GM18498 (cell line): Measurements from ENCODE around the gene BABAM1.
A peak's percentile ranks its signal among the peaks of the same experiment; 100 is the strongest.

ENCODE experiments used
- ATAC-seq: cut with Tn5 transposase; IDR thresholded peaks from one replicate; pipeline ENCODE4 v1.9.1; 2021; ENCODE audit warnings: mild to moderate bottlenecking, moderate library complexity; ENCODE audit not compliant: unreplicated experiment

The BABAM1 gene

DNA sequence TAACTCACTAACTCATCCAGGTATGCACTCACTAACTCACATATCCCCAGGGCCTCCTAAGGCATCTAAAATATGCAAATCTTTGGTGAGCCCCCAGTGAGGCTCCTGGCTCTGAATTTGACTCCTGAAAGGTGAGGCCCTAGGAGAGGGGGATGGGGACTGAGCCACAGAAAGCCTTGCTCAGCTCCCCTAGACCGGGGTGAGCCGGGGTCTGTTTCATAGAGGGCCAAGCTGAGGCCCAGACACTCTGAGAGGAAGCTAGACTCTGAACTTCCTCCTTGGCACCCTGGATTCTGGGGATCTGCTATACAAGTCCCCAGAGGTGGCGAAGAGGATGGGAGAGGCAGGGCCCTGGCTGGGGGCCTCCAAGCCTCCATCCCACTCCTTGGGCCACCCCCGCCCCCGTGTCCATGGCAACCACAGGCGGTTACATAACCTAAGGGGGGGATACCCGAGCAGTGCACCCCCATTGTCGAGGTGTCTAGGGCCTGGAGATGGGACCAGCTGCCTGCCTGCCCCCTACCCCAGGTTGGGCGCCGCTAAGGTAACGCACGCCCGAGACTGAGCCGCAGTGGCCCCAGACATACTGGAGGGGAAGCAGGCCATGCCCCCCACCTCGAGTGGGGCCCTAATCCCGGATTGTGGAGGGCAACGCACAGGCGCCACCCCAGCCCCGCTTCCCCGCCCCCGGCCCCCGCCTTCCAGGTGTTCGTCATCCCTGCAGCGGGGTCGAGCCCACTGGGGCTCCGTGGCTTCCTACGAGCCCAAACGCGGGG lies 35.3 kb downstream of the BABAM1 start:
- ATAC-seq = no peak

DNA sequence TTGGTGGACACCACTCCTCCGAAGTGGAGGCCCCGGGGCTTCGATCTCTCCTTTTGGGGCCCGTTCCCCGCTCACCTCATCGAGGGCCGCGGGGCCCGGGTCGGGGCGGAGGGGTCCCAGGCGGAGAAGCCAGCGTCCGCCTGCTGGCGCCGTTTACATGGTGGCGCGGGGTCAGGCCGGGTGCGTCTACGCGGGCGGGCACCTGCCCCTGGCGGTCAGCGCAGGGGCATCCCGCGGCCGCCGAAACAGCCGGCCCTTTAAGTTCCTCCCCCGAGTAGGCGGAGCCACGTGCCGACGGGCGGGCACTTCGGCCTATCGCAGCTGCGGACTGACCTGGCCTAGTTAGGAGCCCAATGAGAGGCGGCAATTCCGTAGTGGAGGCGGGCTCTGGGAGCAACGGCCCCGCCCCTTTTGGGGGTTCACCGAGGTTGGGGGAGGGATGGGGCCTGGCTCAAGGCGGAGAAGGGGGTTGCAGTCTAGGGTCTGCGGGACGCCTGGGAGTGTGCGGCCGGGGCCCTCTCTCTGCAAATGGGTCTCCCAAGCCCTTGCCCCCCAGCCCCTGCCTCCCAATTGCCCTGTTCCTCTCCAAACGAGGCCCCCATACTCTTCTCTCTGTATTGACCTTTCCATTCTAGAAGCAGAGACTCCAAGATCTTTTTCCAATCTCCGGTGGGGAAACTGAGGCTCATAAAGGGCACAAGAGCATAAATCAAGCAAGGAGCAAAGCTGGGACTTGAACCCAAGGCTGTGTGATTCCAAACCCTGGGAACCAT lies 36.1 kb downstream of the BABAM1 start, which contains the start of gene ABHD8:
TSS of gene ABHD8 (minus strand) at position 259 of the 773 bp plus-strand sequence. CDS start 1,809 bp downstream, outside the sequence.
- ATAC-seq = peak; percentile 65

- no peak for ATAC-seq
These were observed 36.7 kb downstream of the BABAM1 start for GRCh38 chr19:17303940-17304267.

DNA sequence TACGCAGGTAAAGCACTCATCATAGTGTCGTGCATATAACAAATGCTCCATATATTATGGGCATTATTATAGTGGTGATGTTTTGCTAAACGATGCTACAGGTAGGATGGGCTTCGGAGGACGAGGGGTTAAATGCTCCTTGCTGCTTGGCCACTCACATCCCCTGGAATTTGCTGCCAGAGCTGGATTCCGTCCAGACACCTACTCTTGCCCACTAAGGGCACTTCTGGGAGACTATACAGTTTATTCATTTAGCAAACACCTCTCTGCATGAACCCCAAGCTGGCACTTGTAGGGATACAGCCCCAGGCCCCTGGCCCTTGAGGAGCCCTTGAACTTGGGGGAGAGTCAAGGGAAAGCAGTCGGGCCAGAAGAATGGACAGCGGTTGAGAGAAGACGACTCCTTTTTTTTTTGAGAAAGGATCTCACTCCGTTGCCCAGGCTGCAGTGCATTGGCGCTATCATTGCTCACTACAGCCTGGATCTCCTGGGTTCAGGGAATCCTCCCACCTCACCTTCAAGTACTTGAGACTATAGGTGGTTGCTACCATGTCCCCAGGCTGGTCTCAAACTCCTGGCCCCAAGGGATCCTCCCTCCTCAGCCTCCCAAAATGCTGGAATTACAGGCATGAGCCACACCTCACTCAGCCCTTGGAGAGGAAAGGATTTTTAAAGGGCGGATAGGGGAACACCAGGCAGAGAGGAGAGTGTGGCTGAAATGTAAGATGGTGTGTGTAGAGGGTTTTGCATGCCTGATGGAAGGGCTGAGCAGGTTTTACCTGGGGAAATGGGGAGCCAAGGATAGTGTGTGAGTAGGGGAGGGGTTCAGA lies 37.4 kb downstream of the BABAM1 start:
- no peak for ATAC-seq

GRCh38 chr19:17305216-17305516 lies 37.9 kb downstream of the BABAM1 start:
- ATAC-seq = no peak

- peak; percentile 66 for ATAC-seq
These were observed 38.5 kb downstream of the BABAM1 start, which contains the start of gene MRPL34 for GRCh38 chr19:17305517-17306284. MRPL34 (plus strand) TSS chr19:17305872; CDS start chr19:17305893, 21 bp downstream.

DNA sequence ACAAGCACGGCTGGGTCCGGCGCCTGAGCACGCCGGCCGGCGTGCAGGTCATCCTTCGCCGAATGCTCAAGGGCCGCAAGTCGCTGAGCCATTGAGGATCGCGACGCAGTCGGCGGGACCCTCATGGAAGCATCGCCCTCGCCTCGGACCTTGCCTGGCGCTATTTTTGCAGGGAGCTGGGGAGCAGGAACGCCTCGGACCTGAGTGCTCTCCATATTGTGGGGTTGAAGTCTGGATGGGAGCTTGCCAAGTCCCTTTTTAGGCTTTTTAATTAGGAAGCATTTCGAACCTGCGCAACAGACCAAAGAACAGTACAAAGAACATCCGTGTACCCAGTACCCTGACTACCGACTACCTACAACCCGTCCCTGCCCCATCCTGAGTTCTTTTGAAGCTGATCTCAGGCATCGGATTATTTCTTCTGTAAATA lies 39.1 kb downstream of the BABAM1 start:
- no peak for ATAC-seq

- no peak for ATAC-seq
These were observed 40.7 kb downstream of the BABAM1 start for GRCh38 chr19:17307876-17308377.

GRCh38 chr19:17309198-17309964 lies 42.1 kb downstream of the BABAM1 start, which contains the start of gene DDA1:
DDA1 (plus strand) TSS chr19:17309563; CDS start chr19:17309655, 92 bp downstream.
- ATAC-seq = peak; percentile 57

- no peak for ATAC-seq
These were observed 42.8 kb downstream of the BABAM1 start for GRCh38 chr19:17309965-17310461.

DNA sequence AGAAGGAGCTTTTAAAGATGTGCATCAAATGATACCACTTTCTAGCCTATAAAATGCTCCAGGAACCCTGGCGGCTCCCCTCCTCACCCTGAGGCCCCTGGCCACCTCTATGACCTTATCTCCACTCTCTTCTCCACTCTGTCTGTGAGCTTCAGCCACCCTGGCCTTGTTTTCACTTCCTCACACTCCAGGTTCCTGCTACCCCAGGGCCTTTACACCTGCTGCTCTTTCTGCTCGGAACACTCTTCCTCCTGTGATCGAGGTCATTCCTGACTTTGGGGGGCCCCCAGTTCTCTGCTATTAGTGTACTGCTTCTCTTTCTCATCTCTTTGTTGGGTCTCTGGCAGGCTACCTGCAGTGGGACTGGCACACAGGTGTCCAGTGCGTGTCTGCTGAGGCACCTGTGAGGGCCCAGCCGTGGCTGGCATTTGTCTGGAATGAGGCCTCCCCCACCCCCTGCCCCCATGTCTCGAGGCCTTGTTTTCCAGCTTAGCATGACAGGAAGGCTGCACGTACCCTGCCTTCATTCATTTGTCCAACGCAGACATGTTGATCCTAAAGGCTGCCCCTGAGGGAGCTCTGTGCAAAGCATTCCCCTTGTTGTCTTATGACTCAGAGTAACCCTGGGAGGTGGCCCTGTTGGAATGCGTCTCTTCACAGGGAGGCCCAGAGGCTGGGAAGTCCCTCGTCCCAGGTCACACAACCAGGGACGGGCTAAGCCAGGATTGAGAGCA lies 44.4 kb downstream of the BABAM1 start:
- no peak for ATAC-seq

- ATAC-seq = no peak
These were observed 45.2 kb downstream of the BABAM1 start for GRCh38 chr19:17312189-17313113.

GRCh38 chr19:17314007-17314593 lies 46.9 kb downstream of the BABAM1 start:
- ATAC-seq = no peak

- ATAC-seq = no peak
These were observed 51.7 kb downstream of the BABAM1 start for GRCh38 chr19:17318966-17319365.

DNA sequence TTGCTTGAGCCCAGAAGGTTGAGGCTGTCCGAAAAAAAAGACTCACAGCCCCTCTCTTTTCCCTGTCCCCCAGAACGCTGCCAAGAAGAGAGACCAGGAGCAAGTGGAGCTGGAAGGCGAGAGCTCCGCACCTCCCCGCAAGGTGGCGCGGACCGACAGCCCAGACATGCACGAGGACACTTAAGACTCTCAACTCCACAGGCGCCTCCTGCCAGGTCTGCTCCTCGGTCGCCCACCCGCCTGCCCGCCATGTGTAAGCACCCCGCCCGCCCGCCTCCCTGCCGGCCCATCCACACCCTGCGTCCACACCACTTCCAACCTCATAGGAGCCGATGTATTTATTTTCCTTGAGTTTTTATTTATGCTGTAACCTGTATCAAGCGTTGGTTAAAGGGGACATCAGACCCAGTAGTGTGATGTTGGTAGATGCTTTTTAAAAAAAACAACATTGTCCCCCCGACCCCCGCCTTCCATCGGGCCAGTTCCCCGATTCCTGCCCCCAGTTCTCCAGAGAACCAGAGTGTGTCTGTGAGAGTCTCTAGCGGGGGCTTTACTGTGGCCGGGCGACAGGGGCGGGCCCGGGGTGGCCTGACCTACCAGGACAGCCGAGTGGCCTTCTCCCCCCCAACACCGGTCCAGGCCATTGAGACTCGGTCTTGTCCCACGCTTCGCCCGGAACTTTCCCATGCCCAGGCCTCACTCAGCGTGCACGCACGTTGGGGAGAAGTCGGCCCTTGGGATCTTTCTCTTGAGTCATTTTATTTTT lies 52.4 kb downstream of the BABAM1 start:
- ATAC-seq = no peak

- ATAC-seq = no peak
These were observed 53.2 kb downstream of the BABAM1 start for GRCh38 chr19:17320435-17320834.
